Left ventricle myocardium inferior (tissue), 1 donor: ENCODE results near the gene MMP25. TPM values are rescaled to one million over a fixed set of nuclear protein-coding genes. Genes with fewer than 3 reads are reported as not detected.

Experiments used
- DNase-seq: peaks from one replicate; pipeline ENCODE4 v3.0.0-alpha.2; 2020
- H3K27ac ChIP-seq: fragments of 200-600 bp; replicated peaks from 2 replicates; pipeline ENCODE4 v1.8.0; 2021
- H3K27me3 ChIP-seq: fragments of 200-600 bp; 2 replicates; pipeline ENCODE4 v1.8.0; 2021; ENCODE audit warnings: low read depth
- H3K36me3 ChIP-seq: fragments of 200-600 bp; 2 replicates; pipeline ENCODE4 v1.8.0; 2021
- H3K4me1 ChIP-seq: fragments of 200-600 bp; 2 replicates; pipeline ENCODE4 v1.8.0; 2021
- H3K4me3 ChIP-seq: fragments of 200-600 bp; 2 replicates; pipeline ENCODE4 v1.8.0; 2021; ENCODE audit warnings: mild to moderate bottlenecking, moderate library complexity
- H3K9me3 ChIP-seq: fragments of 200-600 bp; replicated peaks from 2 replicates; pipeline ENCODE4 v1.8.0; 2021
- intact Hi-C: fragments of 100-400 bp; cut with micrococcal nuclease; formaldehyde crosslinking; loops from one replicate; pipeline ENCODE4 v1.11.0; 2022
- total RNA-seq: library from RNA; stranded (reverse); fragmentation: NEBNext Ultra II Directional; extraction: Animal tissue kit (Norgen Biotek cat#: 25700); gene quantifications from one replicate; pipeline ENCODE4 v1.2.1, GENCODE V29; 2021
- TF ChIP-seq, protein P1 (sequence below): fragments of 200-600 bp; IDR thresholded peaks from 2 replicates; pipeline ENCODE4 v1.8.0; 2021; ENCODE audit warnings: antibody characterized with exemption, mild to moderate bottlenecking, borderline replicate concordance
- donor health status: DM: no; HTN: yes; CAD: no; lungs with severe emphysema.

Gene MMP25
- total RNA-seq, 1 donor from 2014 or later, result 1.2 TPM

DNA sequence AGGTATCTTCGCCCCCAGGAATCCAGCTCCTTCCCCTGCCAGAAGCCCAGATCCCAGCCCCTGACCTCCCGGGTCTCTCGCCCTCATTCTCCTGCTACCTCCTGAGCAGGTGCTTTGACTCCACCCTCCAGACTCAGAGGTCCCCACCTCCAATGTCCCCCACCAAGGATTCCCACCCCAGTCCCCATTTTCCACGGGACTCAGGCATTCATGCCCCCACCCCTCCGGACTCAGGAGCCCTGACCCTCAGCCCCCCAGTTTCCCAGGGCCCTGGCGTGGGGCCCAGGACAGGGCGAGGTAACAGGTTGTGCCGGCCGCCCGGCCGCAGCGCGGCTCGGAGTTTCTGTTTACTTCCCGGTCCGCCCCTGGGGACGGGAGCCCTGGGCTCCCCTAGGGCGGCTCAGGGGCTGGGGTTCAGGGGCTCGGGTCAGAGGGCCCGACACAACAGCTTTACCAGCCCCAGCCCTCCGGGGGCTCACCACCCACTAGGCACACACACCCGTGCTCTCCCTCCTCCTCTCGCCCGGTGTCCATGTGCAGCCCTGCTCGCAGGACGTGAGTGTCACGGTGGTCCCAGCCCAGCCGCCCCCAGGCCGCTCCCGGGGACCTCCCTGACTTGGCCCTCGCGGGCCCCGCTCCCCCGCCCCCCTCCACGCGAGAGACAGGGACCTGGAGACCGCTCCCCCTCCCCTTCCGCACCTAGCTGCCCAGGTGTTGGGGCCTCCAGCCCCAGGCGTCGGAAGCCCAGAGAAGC is 10.2 kb upstream of the MMP25 start:
- no peak for DNase-seq
- peaks cover 9% of the 10 kb centered on the region for H3K4me1 ChIP-seq
- no peaks in the 10 kb centered on the region for H3K9me3 ChIP-seq
- H3K27ac ChIP-seq, result no peak overlapping the region
- TF ChIP-seq, protein P1, sequence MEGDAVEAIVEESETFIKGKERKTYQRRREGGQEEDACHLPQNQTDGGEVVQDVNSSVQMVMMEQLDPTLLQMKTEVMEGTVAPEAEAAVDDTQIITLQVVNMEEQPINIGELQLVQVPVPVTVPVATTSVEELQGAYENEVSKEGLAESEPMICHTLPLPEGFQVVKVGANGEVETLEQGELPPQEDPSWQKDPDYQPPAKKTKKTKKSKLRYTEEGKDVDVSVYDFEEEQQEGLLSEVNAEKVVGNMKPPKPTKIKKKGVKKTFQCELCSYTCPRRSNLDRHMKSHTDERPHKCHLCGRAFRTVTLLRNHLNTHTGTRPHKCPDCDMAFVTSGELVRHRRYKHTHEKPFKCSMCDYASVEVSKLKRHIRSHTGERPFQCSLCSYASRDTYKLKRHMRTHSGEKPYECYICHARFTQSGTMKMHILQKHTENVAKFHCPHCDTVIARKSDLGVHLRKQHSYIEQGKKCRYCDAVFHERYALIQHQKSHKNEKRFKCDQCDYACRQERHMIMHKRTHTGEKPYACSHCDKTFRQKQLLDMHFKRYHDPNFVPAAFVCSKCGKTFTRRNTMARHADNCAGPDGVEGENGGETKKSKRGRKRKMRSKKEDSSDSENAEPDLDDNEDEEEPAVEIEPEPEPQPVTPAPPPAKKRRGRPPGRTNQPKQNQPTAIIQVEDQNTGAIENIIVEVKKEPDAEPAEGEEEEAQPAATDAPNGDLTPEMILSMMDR, result no peak
- peaks cover 95% of the 10 kb centered on the region for H3K27me3 ChIP-seq
- H3K4me3 ChIP-seq, result peak overlapping the region; percentile 32
- intact Hi-C loops, result no loop called here
- H3K36me3 ChIP-seq, result no peaks in the 10 kb centered on the region

DNA sequence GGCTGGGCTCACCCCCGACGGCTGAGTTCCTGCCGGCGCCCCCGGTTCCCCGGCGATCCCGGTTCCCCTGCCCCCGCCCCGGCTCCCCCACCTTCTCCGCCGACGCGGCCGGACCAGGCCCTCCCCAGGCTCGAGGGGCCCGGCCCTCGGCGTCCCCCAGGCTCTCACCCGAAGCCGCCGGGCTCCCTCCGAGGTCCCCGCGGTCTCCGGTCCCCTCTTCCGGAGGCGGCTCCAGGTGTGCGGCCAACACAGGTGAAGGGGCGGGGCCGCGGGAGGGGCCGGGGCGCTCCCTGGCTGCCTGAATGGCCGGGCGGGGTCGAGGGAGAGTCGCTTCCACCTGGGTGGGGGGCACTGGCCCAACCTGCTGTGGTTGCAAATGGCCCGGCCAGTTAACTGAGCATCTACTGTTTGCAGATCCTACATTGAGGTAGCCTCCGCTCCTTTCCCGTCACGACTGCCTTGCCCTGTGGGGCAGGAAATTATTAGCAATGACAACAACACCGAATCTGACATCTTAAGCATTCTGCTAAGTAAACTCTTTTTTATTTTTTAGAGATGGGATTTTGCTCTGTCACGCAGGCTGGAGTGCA is 9.5 kb upstream of the MMP25 start, which contains the start of gene BICDL2:
Gene BICDL2 (minus strand): TSS at position 219 of the 590 bp plus-strand sequence. CDS start 1,448 bp downstream, outside the sequence.
- Histone ChIP-seq H3K27ac (no peak within 1 kb of the TSS), H3K27me3 (peaks cover 98% of the 10 kb centered on the region), H3K4me1 (peaks cover 9% of the 10 kb centered on the region), H3K4me3 (peak within 1 kb of the TSS; percentile 32), H3K9me3 (no peaks in the 10 kb centered on the region), H3K36me3 (no peaks in the 10 kb centered on the region)
- intact Hi-C loops, result no loop called here
- DNase-seq, result no peak
- TF ChIP-seq, protein P1, result no peak

DNA sequence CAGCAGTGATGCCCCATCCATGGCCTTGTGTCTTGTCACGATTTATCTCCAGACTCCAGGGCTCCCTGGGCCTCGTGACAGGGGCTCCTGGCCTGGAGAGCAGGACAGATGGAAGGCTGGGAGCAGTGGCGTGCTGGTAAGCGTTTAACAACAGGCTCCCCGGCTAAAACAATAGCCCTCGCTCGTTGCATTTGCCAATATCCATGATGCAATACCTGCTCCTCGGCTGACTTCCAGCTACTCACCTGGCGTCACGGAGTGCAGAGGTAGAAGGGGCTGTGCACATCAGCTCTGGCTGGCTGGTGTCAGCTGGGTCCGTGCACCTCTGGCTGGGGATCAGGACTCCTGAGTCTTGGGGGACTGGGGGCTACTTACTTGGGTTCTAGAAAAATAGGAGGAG is 8.1 kb upstream of the MMP25 start:
- Histone ChIP-seq H3K4me1 (peaks cover 9% of the 10 kb centered on the region), H3K27ac (no peak overlapping the region), H3K27me3 (peaks cover 99% of the 10 kb centered on the region), H3K9me3 (no peaks in the 10 kb centered on the region), H3K4me3 (no peak overlapping the region), H3K36me3 (no peaks in the 10 kb centered on the region)
- TF ChIP-seq, protein P1, result no peak
- DNase-seq, result no peak
- intact Hi-C loops, result no loop called here

DNA sequence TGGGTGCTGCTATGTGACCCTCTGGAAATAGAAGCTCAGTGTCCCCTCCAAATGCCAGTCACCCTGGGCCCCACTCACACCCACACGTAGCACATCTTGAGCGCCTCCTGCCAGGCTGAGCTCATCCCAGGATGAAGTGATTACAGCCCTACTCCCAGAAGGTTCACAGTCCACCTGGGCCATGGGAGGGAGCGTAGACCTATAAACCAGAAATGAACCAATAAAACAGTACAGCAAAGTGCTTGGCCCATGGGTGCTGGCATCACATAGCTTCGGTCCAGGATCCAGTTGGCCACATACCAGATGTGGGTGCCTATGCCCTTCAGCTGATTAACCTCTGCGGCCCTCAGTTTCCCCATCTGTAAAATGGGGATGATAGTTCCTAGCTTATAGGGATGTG is 7.5 kb upstream of the MMP25 start:
- intact Hi-C loops, result no loop called here
- Histone ChIP-seq H3K27ac (no peak overlapping the region), H3K27me3 (peaks cover 99% of the 10 kb centered on the region), H3K36me3 (no peaks in the 10 kb centered on the region), H3K4me3 (no peak overlapping the region), H3K4me1 (peaks cover 9% of the 10 kb centered on the region), H3K9me3 (no peaks in the 10 kb centered on the region)
- DNase-seq, result no peak
- TF ChIP-seq, protein P1, result no peak

DNA sequence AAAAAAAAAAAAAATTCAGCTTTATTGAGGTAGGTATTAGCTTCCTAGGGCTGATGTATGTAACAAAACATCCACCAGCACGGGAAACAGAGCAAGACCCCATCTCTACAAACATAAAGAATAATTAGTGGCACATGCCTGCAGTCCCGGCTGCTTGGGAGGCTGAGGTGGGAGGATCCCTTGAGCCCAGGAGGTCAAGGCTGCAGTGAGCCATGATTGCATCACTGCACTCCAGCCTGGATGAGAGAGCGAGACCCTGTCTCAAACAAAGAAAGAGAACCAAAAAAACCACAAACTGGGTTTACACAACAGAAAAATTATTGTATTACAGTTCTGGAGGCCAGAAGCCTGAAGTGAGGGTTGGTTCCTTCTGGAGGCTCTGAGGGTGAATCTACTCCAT is 4.0 kb upstream of the MMP25 start:
- TF ChIP-seq, protein P1, result no peak
- H3K27me3 ChIP-seq, result peaks cover 99% of the 10 kb centered on the region
- H3K27ac ChIP-seq, result no peak overlapping the region
- peaks cover 22% of the 10 kb centered on the region for H3K4me1 ChIP-seq
- H3K9me3 ChIP-seq, result no peaks in the 10 kb centered on the region
- no peak overlapping the region for H3K4me3 ChIP-seq
- H3K36me3 ChIP-seq, result no peaks in the 10 kb centered on the region
- no peak for DNase-seq
- intact Hi-C loops, result no loop called here
